IMR-90 (cell line): ENCODE measurements around the gene GTPBP3. TPM values are rescaled to one million over a fixed set of nuclear protein-coding genes. Genes with fewer than 3 reads are reported as not detected.
A peak's percentile ranks its signal among the peaks of the same experiment; 100 is the strongest.

Experiments
- ATAC-seq: fragments of 200-7000 bp; cut with Tn5 transposase; 2 replicates; pipeline ENCODE4 v1.9.1; 2020; ENCODE audit warnings: low read depth, mild to moderate bottlenecking, moderate library complexity
- BruUV-seq: library from RNA; stranded (reverse); fragments of 400-500 nt; replicated peaks from 2 replicates; lab custom pipeline; 2021; lab: Mats Ljungman, UMichigan
- CTCF ChIA-PET: fragments of 300-600 bp; formaldehyde crosslinking; extraction: SDS; loops from one replicate; lab custom pipeline; 2021; ENCODE audit warnings: antibody characterized with exemption; lab: Yijun Ruan, JAX
- POLR2A ChIA-PET: fragments of 300-600 bp; sonication (Branson Sonifier 250); formaldehyde crosslinking; loops from one replicate; lab custom pipeline; 2022; ENCODE audit warnings: antibody characterized with exemption; ENCODE audit not compliant: unreplicated experiment; lab: Charles Lee
- DNase-seq: peaks from one replicate; pipeline ENCODE4 v3.0.0; 2013
- H2AFZ ChIP-seq: replicated peaks from 2 replicates; pipeline ENCODE3; 2013; ENCODE audit warnings: low read length, mild to moderate bottlenecking; ENCODE audit not compliant: poor library complexity
- H2AK5ac ChIP-seq: 2 replicates; pipeline ENCODE4 v1.6.1; 2013; ENCODE audit warnings: low read depth, low read length, inconsistent platforms
- H2AK9ac ChIP-seq: replicated peaks from 2 replicates; pipeline ENCODE3; 2013; ENCODE audit warnings: mild to moderate bottlenecking, low read depth, low read length, moderate library complexity; ENCODE audit not compliant: poor library complexity
- H2BK120ac ChIP-seq: 2 replicates; pipeline ENCODE4 v1.6.1; 2013; ENCODE audit warnings: low read depth, low read length, inconsistent platforms
- H2BK15ac ChIP-seq: 3 replicates; pipeline ENCODE4 v1.6.1; 2013; ENCODE audit warnings: low read depth, low read length, inconsistent platforms
- H2BK20ac ChIP-seq: 2 replicates; pipeline ENCODE4 v1.6.1; 2013; ENCODE audit warnings: low read depth, mild to moderate bottlenecking, inconsistent platforms, low read length, moderate library complexity
- H2BK5ac ChIP-seq: 2 replicates; pipeline ENCODE4 v1.6.1; 2013; ENCODE audit warnings: mild to moderate bottlenecking, low read depth, low read length, inconsistent platforms; ENCODE audit not compliant: poor library complexity, severe bottlenecking
- H3K14ac ChIP-seq: replicated peaks from 2 replicates; pipeline ENCODE4 v1.6.1; 2013; ENCODE audit warnings: low read depth, low read length, inconsistent platforms
- H3K18ac ChIP-seq: 2 replicates; pipeline ENCODE4 v1.6.1; 2013; ENCODE audit warnings: low read depth, low read length, control low read depth
- H3K23ac ChIP-seq: 2 replicates; pipeline ENCODE4 v1.6.1; 2013; ENCODE audit warnings: low read depth, low read length, inconsistent platforms
- H3K27ac ChIP-seq: 2 replicates; pipeline ENCODE4 v1.5.1; 2013; ENCODE audit warnings: mild to moderate bottlenecking, control low read depth, low read length; ENCODE audit not compliant: insufficient read depth
- H3K27me3 ChIP-seq: 2 replicates; pipeline ENCODE4 v1.6.1; 2013; ENCODE audit warnings: low read length; ENCODE audit not compliant: control insufficient read depth, insufficient read depth
- H3K36me3 ChIP-seq: 2 replicates; pipeline ENCODE4 v1.6.1; 2013; ENCODE audit warnings: low read length, mixed read lengths; ENCODE audit not compliant: control insufficient read depth, insufficient read depth
- H3K4ac ChIP-seq: 2 replicates; pipeline ENCODE4 v1.6.1; 2013; ENCODE audit warnings: low read depth, low read length, inconsistent platforms
- H3K4me1 ChIP-seq: 2 replicates; pipeline ENCODE4 v1.6.1; 2013; ENCODE audit warnings: low read length, mixed read lengths; ENCODE audit not compliant: control insufficient read depth, insufficient read depth
- H3K4me2 ChIP-seq: 2 replicates; pipeline ENCODE4 v1.6.1; 2013; ENCODE audit warnings: low read depth, mild to moderate bottlenecking, control low read depth, low read length, moderate library complexity
- H3K4me3 ChIP-seq: 2 replicates; pipeline ENCODE4 v1.5.1; 2013; ENCODE audit warnings: low read depth, mild to moderate bottlenecking, control low read depth, low read length, moderate library complexity; ENCODE audit not compliant: insufficient read depth
- H3K56ac ChIP-seq: 2 replicates; pipeline ENCODE4 v1.6.1; 2013; ENCODE audit warnings: low read length, inconsistent platforms; ENCODE audit not compliant: insufficient read depth; ENCODE audit errors: extremely low read depth
- H3K79me1 ChIP-seq, 2 experiments: 2 replicates each; pipeline ENCODE4 v1.6.1; 2013; ENCODE audit warnings: low read length in 2 of 2, inconsistent platforms in 1 of 2, low read depth in 1 of 2
- H3K9ac ChIP-seq: 2 replicates; pipeline ENCODE4 v1.6.1; 2013; ENCODE audit warnings: low read depth, low read length, control low read depth
- H3K9me1 ChIP-seq: 2 replicates; pipeline ENCODE4 v1.6.1; 2013; ENCODE audit warnings: low read length, inconsistent platforms; ENCODE audit not compliant: insufficient read depth
- H3K9me3 ChIP-seq: 2 replicates; pipeline ENCODE4 v1.6.1; 2013; ENCODE audit warnings: low read length; ENCODE audit not compliant: control insufficient read depth, insufficient read depth
- H4K20me1 ChIP-seq: 2 replicates; pipeline ENCODE4 v1.6.1; 2013; ENCODE audit warnings: low read length, inconsistent platforms; ENCODE audit not compliant: insufficient read depth
- H4K5ac ChIP-seq: 2 replicates; pipeline ENCODE4 v1.6.1; 2013; ENCODE audit warnings: mild to moderate bottlenecking, low read depth, low read length, control low read depth
- H4K8ac ChIP-seq, 2 experiments: 2 replicates each; pipeline ENCODE4 v1.6.1; 2013; ENCODE audit warnings: low read depth in 2 of 2, low read length in 2 of 2, control low read depth in 1 of 2, inconsistent platforms in 1 of 2
- H4K91ac ChIP-seq: 2 replicates; pipeline ENCODE4 v1.6.1; 2013; ENCODE audit warnings: low read depth, low read length, inconsistent platforms; ENCODE audit not compliant: insufficient read depth
- BHLHE40 ChIP-seq: fragments of 150-350 bp; IDR thresholded peaks from 2 replicates; pipeline ENCODE4 v1.6.1; 2016; ENCODE audit warnings: mild to moderate bottlenecking, low read depth, low read length
- CEBPB ChIP-seq: IDR thresholded peaks from 2 replicates; pipeline ENCODE4 v1.6.1; 2012; ENCODE audit warnings: low read depth, low read length, improper control_type of control experiment
- FOS ChIP-seq: fragments of 150-350 bp; IDR thresholded peaks from 2 replicates; pipeline ENCODE4 v1.6.1; 2016; ENCODE audit warnings: low read depth, low read length
- MAFK ChIP-seq: IDR thresholded peaks from 2 replicates; pipeline ENCODE4 v1.6.1; 2012; ENCODE audit warnings: low read depth, low read length, improper control_type of control experiment
- MAZ ChIP-seq: IDR thresholded peaks from 2 replicates; pipeline ENCODE4 v1.6.1; 2012; ENCODE audit warnings: low read depth, mild to moderate bottlenecking, low read length, improper control_type of control experiment, moderate library complexity, borderline replicate concordance
- MXI1 ChIP-seq: IDR thresholded peaks from 2 replicates; pipeline ENCODE4 v1.6.1; 2012; ENCODE audit warnings: low read depth, mild to moderate bottlenecking, low read length, moderate library complexity, borderline replicate concordance
- POLR2A ChIP-seq: IDR thresholded peaks from 2 replicates; pipeline ENCODE4 v1.6.1; 2012; ENCODE audit warnings: mild to moderate bottlenecking, low read depth, low read length
- SMC3 ChIP-seq: fragments of 150-350 bp; IDR thresholded peaks from 2 replicates; pipeline ENCODE4 v1.6.1; 2016; ENCODE audit warnings: low read depth, mild to moderate bottlenecking, antibody characterized with exemption, low read length, moderate library complexity
- WGBS, 2 experiments: methylation state at CpG; one replicate each; pipeline versions ENCODE4 v1.1.5 to v1.1.7; 2013; ENCODE audit warnings: missing lambda C conversion rate in 2 of 2; ENCODE audit not compliant: insufficient read length in 1 of 2; ENCODE audit errors: extremely low coverage in 2 of 2; 5-methylcytosine and 5-hydroxymethylcytosine counted together
- dilution Hi-C: fragments of 300-500 bp; cut with HindIII; formaldehyde crosslinking; loops from one replicate; pipeline ENCODE4 v1.14.3; 2018; ENCODE audit warnings: low sequenced_read_pairs; ENCODE audit not compliant: unreplicated experiment
- in situ Hi-C: fragments of 300-500 bp; cut with MboI; formaldehyde crosslinking; loops from 3 replicates; pipeline ENCODE4 v1.14.3; 2019; ENCODE audit warnings: low sequenced_read_pairs, inconsistent platforms, mixed read lengths
- intact Hi-C: fragments of 100-400 bp; cut with micrococcal nuclease; formaldehyde crosslinking; loops from 2 replicates; pipeline ENCODE4 v1.10.0; 2022
- polyA plus RNA-seq, 3 experiments: library from polyadenylated mRNA; depleted of rRNA; stranded (reverse); fragments of >200 nt; gene quantifications; 2 replicates each; pipeline ENCODE4 v1.2.3, GENCODE V29; 2012; ENCODE audit warnings: low replicate concordance in 1 of 3
- total RNA-seq: library from RNA; depleted of rRNA; stranded (reverse); fragments of >200 nt; gene quantifications from 2 replicates; pipeline ENCODE4 v1.2.3, GENCODE V29; 2012

Gene GTPBP3
- total and polyA plus RNA-seq, 2 of the 4 experiments (the other 2 are of a cell fraction) = 4.3 to 15.1 TPM

DNA sequence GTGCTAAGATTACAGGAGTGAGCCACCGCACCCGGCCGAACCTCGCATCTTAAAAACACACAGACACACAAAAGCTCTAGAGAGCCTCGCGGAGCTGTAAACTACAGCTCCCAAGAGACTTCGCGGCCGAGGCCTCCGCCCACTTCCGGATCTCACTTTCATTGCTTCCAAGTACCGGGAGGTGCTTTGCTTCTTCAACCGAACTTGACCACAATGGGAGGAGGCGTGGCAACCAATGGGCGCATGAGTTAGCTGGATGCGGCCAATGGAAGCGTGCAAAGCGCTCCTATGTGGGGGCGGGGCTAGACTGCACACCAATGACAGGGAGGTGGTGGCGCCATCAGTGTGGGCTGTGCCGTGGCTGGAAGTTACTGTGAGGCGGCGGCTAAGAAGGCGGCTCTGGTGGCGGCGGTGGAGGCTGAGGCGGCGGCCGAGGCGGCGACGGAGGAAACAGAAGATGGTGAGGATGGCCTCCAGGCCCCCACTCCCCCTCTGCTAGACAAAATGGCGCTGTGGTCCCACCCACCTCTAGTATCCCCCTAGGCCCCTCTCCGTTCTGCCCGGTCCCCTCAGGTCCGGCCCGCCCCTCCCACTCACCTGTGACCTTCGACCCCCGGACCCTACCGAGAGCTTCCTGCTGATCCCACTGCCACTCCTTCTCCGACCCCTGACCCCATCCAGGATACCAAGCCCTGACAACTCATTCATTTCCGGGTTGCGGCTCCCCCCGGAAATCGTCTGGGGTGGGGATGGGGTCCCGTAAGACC, 28.0 kb upstream of the GTPBP3 start, which contains the start of gene DDA1:
Gene DDA1, plus strand, starts transcription at position 366 of the 767 bp plus-strand sequence. Its CDS starts 92 bp downstream, at position 458.
- peaks cover 22% of the 10 kb centered on the region for H3K9me1 ChIP-seq
- dilution Hi-C loops (no loop called here), in situ Hi-C loops (no loop called here), intact Hi-C loops (loop anchor here (1.0 kb wide), 1 partner anchor 25 kb away; the partner anchor contains the start of gene ANO8)
- DNase-seq (peak; percentile 100), ATAC-seq (peak; percentile 87)
- H2AK9ac ChIP-seq = peak within 1 kb of the TSS; percentile 100
- H2BK5ac ChIP-seq = peak within 1 kb of the TSS; percentile 69
- peak within 1 kb of the TSS; percentile 95 for H2AFZ ChIP-seq
- peak within 1 kb of the TSS; percentile 67 for H3K4ac ChIP-seq
- H3K9ac ChIP-seq = peak within 1 kb of the TSS; percentile 67
- H3K79me1 ChIP-seq = peaks cover 30 to 73% of the 10 kb centered on the region in 2 experiments
- TF ChIP-seq FOS (peak; percentile 75), MAFK (no peak), SMC3 (no peak), CEBPB (peak; percentile 36; the same call in 1 of the 2 replicates), POLR2A (peak; percentile 70; the same call in 1 of the 2 replicates), MAZ (peak; percentile 66; the same call in 1 of the 2 replicates), BHLHE40 (no peak), MXI1 (peak; percentile 62; the same call in 1 of the 2 replicates)
- peak within 1 kb of the TSS; percentile 59; the same call in 1 of the 2 replicates for H3K56ac ChIP-seq
- H3K27ac ChIP-seq = peak within 1 kb of the TSS; percentile 60
- H3K4me1 ChIP-seq = peaks cover 15% of the 10 kb centered on the region
- H3K4me2 ChIP-seq = peak within 1 kb of the TSS; percentile 98
- peaks cover 16% of the 10 kb centered on the region for H3K36me3 ChIP-seq
- H4K8ac ChIP-seq = peak within 1 kb of the TSS; percentile 20 to 97; a peak in 2 of 4 replicates
- 4% methylated on average over 11 of the region's 46 CpGs; no CpG with 5 or more reads in 1 of the 2 experiments for WGBS, 2 experiments
- H3K18ac ChIP-seq = no peak within 1 kb of the TSS
- H4K20me1 ChIP-seq = peaks cover 29% of the 10 kb centered on the region
- peak within 1 kb of the TSS; percentile 60 for H3K4me3 ChIP-seq
- ChIA-PET POLR2A (interaction anchor here (0.7 kb wide), 1 partner anchor 96 kb away, joined by 4 read pairs; the partner anchor contains the start of gene BST2), CTCF (interaction anchor here (0.6 to 0.7 kb wide), 3 partner anchors 17 to 753 kb away, joined by 3 read pairs; no protein-coding TSS in a partner anchor)
- peak within 1 kb of the TSS; percentile 94 for H2AK5ac ChIP-seq
- H4K5ac ChIP-seq = peak within 1 kb of the TSS; percentile 69
- H3K14ac ChIP-seq = peak within 1 kb of the TSS; percentile 95
- 0 out of 2 replicates have a peak within 1 kb of the TSS, but pooled peaks have one; percentile 23 for H2BK20ac ChIP-seq
- no peaks in the 10 kb centered on the region for H3K27me3 ChIP-seq
- H3K23ac ChIP-seq = peak within 1 kb of the TSS; percentile 96
- H2BK120ac ChIP-seq = peak within 1 kb of the TSS; percentile 53; the same call in 1 of the 2 replicates
- H2BK15ac ChIP-seq = no peak within 1 kb of the TSS
- H3K9me3 ChIP-seq = no peaks in the 10 kb centered on the region
- BruUV-seq = TSS peak; percentile 31
- peak within 1 kb of the TSS; percentile 52 for H4K91ac ChIP-seq
